WTC11 (cell line): Measurements from ENCODE around the gene FYN.

Experiments used
- AR ChIP-seq: fragments of 250-450 bp; sonication (Bioruptor Pico); IDR thresholded peaks from 2 replicates; pipeline ENCODE4 v1.9.0; 2021; ENCODE audit warnings: mild to moderate bottlenecking
- ATF2 ChIP-seq: sonication (generic); formaldehyde crosslinking; IDR thresholded peaks from 2 replicates; pipeline ENCODE4 v1.8.1; 2022; ENCODE audit warnings: low read depth, missing genetic modification reagents, borderline replicate concordance
- CREB1 ChIP-seq: sonication (generic); formaldehyde crosslinking; IDR thresholded peaks from 2 replicates; pipeline ENCODE4 v1.8.0; 2023; ENCODE audit warnings: mild to moderate bottlenecking, missing genetic modification reagents
- CREM ChIP-seq: sonication (generic); formaldehyde crosslinking; IDR thresholded peaks from 2 replicates; pipeline ENCODE4 v1.8.1; 2022; ENCODE audit warnings: mild to moderate bottlenecking, missing genetic modification reagents, moderate library complexity
- CTCF ChIP-seq: fragments of 200-600 bp; IDR thresholded peaks from 2 replicates; pipeline ENCODE4 v1.8.0; 2022; ENCODE audit warnings: antibody characterized with exemption
- ESRRA ChIP-seq: sonication (generic); formaldehyde crosslinking; IDR thresholded peaks from 2 replicates; pipeline ENCODE4 v1.8.1; 2022; ENCODE audit warnings: mild to moderate bottlenecking, missing genetic modification reagents, borderline replicate concordance
- ETV6 ChIP-seq: sonication (generic); formaldehyde crosslinking; IDR thresholded peaks from 2 replicates; pipeline ENCODE4 v1.8.1; 2022; ENCODE audit warnings: mild to moderate bottlenecking, missing genetic modification reagents
- FOXJ3 ChIP-seq: sonication (generic); formaldehyde crosslinking; IDR thresholded peaks from 2 replicates; pipeline ENCODE4 v1.9.0; 2021; ENCODE audit warnings: missing genetic modification reagents, mild to moderate bottlenecking, borderline replicate concordance
- GABPB1 ChIP-seq: sonication (generic); formaldehyde crosslinking; IDR thresholded peaks from 2 replicates; pipeline ENCODE4 v1.8.1; 2023; ENCODE audit warnings: mild to moderate bottlenecking, missing genetic modification reagents
- JUN ChIP-seq: sonication (generic); formaldehyde crosslinking; IDR thresholded peaks from 2 replicates; pipeline ENCODE4 v1.8.0; 2023; ENCODE audit warnings: mild to moderate bottlenecking, missing genetic modification reagents
- MAX ChIP-seq: sonication (generic); formaldehyde crosslinking; IDR thresholded peaks from 2 replicates; pipeline ENCODE4 v1.8.0; 2022; ENCODE audit warnings: mild to moderate bottlenecking, missing genetic modification reagents
- NR1H2 ChIP-seq: sonication (generic); formaldehyde crosslinking; IDR thresholded peaks from 2 replicates; pipeline ENCODE4 v1.9.0; 2021; ENCODE audit warnings: mild to moderate bottlenecking, moderate library complexity, missing genetic modification reagents
- TP53 ChIP-seq: sonication (generic); formaldehyde crosslinking; IDR thresholded peaks from 2 replicates; pipeline ENCODE4 v1.8.1; 2023; ENCODE audit warnings: mild to moderate bottlenecking, missing genetic modification reagents
- ZNF512 ChIP-seq: sonication (generic); formaldehyde crosslinking; IDR thresholded peaks from 2 replicates; pipeline ENCODE4 v1.8.1; 2022; ENCODE audit warnings: missing genetic modification reagents, borderline replicate concordance

GRCh38 chr6:111701146-111701545 lies 172.1 kb downstream of the FYN start:
- TF ChIP-seq CREB1 (CRISPR knock-in tag), result no peak
- TF ChIP-seq CTCF, result no peak
- TF ChIP-seq GABPB1 (CRISPR knock-in tag), result no peak
- TF ChIP-seq CREM (CRISPR knock-in tag), result no peak
- TF ChIP-seq MAX (CRISPR knock-in tag), result no peak
- no peak for TF ChIP-seq NR1H2 (CRISPR knock-in tag)
- TF ChIP-seq FOXJ3 (CRISPR knock-in tag), result no peak
- TF ChIP-seq JUN, result no peak
- no peak for TF ChIP-seq AR
- TF ChIP-seq ATF2 (CRISPR knock-in tag), result no peak
- TF ChIP-seq ETV6 (CRISPR knock-in tag), result no peak
- TF ChIP-seq ZNF512 (CRISPR knock-in tag), result no peak
- TF ChIP-seq TP53 (CRISPR knock-in tag), result no peak
- TF ChIP-seq ESRRA (CRISPR knock-in tag), result no peak
